Esophagus muscularis mucosa (tissue), 4 donors: ENCODE data around the gene FMN1. TPM values are rescaled to one million over a fixed set of nuclear protein-coding genes. Genes with fewer than 3 reads are reported as not detected.
A peak's percentile ranks its signal among the peaks of the same experiment; 100 is the strongest.

Experiments used
- DNase-seq: peaks from one replicate; pipeline ENCODE4 v3.0.0-alpha.2; 2017; ENCODE audit errors: extremely low spot score
- H3K27ac ChIP-seq, 4 donors: fragments of 200-600 bp; sonication (generic); replicated peaks in 1 of 4; 1 replicate in 3 of 4; 2 replicates in 1 of 4; pipeline ENCODE4 v1.5.1; 2016 to 2019; ENCODE audit warnings: mild to moderate bottlenecking in 1 of 4
- H3K27me3 ChIP-seq, 4 donors: fragments of 200-600 bp; sonication (generic); one replicate each; pipeline versions ENCODE4 v1.5.1 to v1.6.0; 2016 to 2019
- H3K36me3 ChIP-seq, 4 donors: fragments of 200-600 bp; sonication (generic); one replicate each; pipeline ENCODE4 v1.5.1; 2016 to 2019
- H3K4me1 ChIP-seq, 4 donors: fragments of 200-600 bp; sonication (generic); one replicate each; pipeline ENCODE4 v1.5.1; 2016 to 2019
- H3K4me3 ChIP-seq, 4 donors: fragments of 200-600 bp; sonication (generic); 1 replicate in 2 of 4; 2 replicates in 2 of 4; pipeline ENCODE4 v1.5.1; 2016 to 2019; ENCODE audit warnings: mild to moderate bottlenecking in 4 of 4, moderate library complexity in 1 of 4
- H3K9me3 ChIP-seq, 4 donors: fragments of 200-600 bp; sonication (generic); 1 replicate in 3 of 4; 2 replicates in 1 of 4; pipeline ENCODE4 v1.5.1; 2016 to 2019
- EP300 ChIP-seq: sonication (generic); formaldehyde crosslinking; IDR thresholded peaks from one replicate; pipeline ENCODE4 v1.6.1; 2017; ENCODE audit warnings: antibody characterized with exemption
- POLR2A ChIP-seq: fragments of 450-650 bp; IDR thresholded peaks from one replicate; pipeline ENCODE4 v1.6.1; 2017; ENCODE audit warnings: antibody characterized with exemption, moderate library complexity, mild to moderate bottlenecking, low read depth
- POLR2AphosphoS5 ChIP-seq, 2 donors: sonication (generic); formaldehyde crosslinking; IDR thresholded peaks; one replicate each; pipeline ENCODE4 v1.6.1; 2017; ENCODE audit warnings: antibody characterized with exemption in 2 of 2
- whole genome bisulfite sequencing: methylation state at CpG from one replicate; pipeline ENCODE4 v1.1.5; 2018; 5-methylcytosine and 5-hydroxymethylcytosine counted together
- intact Hi-C: fragments of 100-400 bp; cut with DNase I; formaldehyde crosslinking; loops from one replicate; pipeline ENCODE4 v1.15.1; 2023
- total RNA-seq, 4 donors: library from RNA; depleted of rRNA; stranded (reverse); fragments of >200 nt; gene quantifications; one replicate each; pipeline versions ENCODE4 v1.1.0 to v1.2.1, GENCODE V29; 2016
- TF ChIP-seq, protein P1 (sequence below), 3 experiments: fragments of 200-600 bp in 2 of 3; fragments of 450-650 bp in 1 of 3; sonication (generic) in 2 of 3; IDR thresholded peaks; one replicate each; pipeline ENCODE4 v1.5.1; 2017 to 2019; ENCODE audit warnings: antibody characterized with exemption in 3 of 3, mild to moderate bottlenecking in 2 of 3, moderate library complexity in 1 of 3

Gene FMN1
- total RNA-seq, 4 donors from 2014 or later: 4.8 to 12.5 (median 8.6) TPM

- Histone ChIP-seq H3K36me3 (no peaks in the 10 kb centered on the region), H3K9me3 (no peaks in the 10 kb centered on the region), H3K27me3 (no peaks in the 10 kb centered on the region), H3K4me1 (peaks cover 0 to 12% (median 6%) of the 10 kb centered on the region in 4 donors), H3K4me3 (no peak overlapping the region), H3K27ac (no peak overlapping the region)
- TF ChIP-seq EP300 (no peak), POLR2A (no peak), POLR2AphosphoS5 (IDR thresholded peaks at IDR 0.05) (no peak)
- TF ChIP-seq, protein P1, sequence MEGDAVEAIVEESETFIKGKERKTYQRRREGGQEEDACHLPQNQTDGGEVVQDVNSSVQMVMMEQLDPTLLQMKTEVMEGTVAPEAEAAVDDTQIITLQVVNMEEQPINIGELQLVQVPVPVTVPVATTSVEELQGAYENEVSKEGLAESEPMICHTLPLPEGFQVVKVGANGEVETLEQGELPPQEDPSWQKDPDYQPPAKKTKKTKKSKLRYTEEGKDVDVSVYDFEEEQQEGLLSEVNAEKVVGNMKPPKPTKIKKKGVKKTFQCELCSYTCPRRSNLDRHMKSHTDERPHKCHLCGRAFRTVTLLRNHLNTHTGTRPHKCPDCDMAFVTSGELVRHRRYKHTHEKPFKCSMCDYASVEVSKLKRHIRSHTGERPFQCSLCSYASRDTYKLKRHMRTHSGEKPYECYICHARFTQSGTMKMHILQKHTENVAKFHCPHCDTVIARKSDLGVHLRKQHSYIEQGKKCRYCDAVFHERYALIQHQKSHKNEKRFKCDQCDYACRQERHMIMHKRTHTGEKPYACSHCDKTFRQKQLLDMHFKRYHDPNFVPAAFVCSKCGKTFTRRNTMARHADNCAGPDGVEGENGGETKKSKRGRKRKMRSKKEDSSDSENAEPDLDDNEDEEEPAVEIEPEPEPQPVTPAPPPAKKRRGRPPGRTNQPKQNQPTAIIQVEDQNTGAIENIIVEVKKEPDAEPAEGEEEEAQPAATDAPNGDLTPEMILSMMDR (IDR thresholded peaks at IDR 0.05): no peak
- peak; percentile 70 for DNase-seq
- WGBS: 95% methylated on average over 1 of the region's 1 CpG
- intact Hi-C loops: loop anchor here (5.0 kb wide), 1 partner anchor 341 kb away; no protein-coding TSS in a partner anchor
These were observed 196.3 kb downstream of the FMN1 start for GRCh38 chr15:32998182-32998581.

DNA sequence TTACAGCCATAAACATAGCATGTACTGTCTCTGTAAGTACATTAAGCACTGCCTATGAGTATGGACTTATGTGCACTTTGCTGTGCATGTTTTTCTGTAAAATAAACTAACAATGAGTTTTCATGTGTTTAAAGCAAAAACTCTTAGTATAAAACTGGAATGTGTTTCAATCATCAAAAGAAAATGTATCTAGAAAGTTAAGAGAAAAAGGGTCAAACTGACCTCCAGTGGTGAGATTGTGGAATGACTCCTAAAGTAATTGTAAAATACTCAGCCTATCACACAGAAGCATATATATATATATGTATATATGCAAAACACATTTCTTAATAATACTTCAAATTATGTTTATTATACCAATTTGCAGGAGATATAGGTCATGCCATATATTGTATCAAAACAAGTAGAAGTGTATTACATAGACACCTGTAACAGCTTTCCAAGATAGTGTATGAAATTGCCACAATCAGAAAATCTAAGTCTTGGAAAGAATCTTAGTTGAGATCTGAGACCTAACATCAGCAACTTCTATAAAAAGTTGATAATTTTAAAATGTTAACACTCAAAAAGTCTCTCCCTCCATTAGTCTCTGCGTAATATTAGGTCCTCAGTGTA is 199.6 kb downstream of the FMN1 start:
- 100% methylated on average over 1 of the region's 1 CpG for WGBS
- H3K36me3 ChIP-seq: no peaks in the 10 kb centered on the region
- DNase-seq: no peak
- intact Hi-C loops: loop anchor here (5.0 kb wide), 3 partner anchors 148 to 338 kb away; no protein-coding TSS in a partner anchor
- no peak overlapping the region for H3K27ac ChIP-seq
- H3K9me3 ChIP-seq: no peaks in the 10 kb centered on the region
- H3K27me3 ChIP-seq: no peaks in the 10 kb centered on the region
- TF ChIP-seq, protein P1 (IDR thresholded peaks at IDR 0.05): peak; percentile 69 to 75 (median 72)
- no peak for TF ChIP-seq POLR2AphosphoS5 (IDR thresholded peaks at IDR 0.05)
- peaks cover 0 to 31% (median 17%) of the 10 kb centered on the region in 4 donors for H3K4me1 ChIP-seq
- H3K4me3 ChIP-seq: no peak overlapping the region

GRCh38 chr15:32993285-32993684 is 201.2 kb downstream of the FMN1 start:
- TF ChIP-seq POLR2AphosphoS5 (IDR thresholded peaks at IDR 0.05): no peak
- TF ChIP-seq, protein P1 (IDR thresholded peaks at IDR 0.05): peak in 2 of 3 experiments; percentile 11 to 42
- H3K27ac ChIP-seq: no peak overlapping the region
- peaks cover 0 to 33% (median 18%) of the 10 kb centered on the region in 4 donors for H3K4me1 ChIP-seq
- H3K4me3 ChIP-seq: no peak overlapping the region
- H3K27me3 ChIP-seq: no peaks in the 10 kb centered on the region
- intact Hi-C loops: loop anchor here (5.0 kb wide), 2 partner anchors 146 to 326 kb away; no protein-coding TSS in a partner anchor
- no peaks in the 10 kb centered on the region for H3K9me3 ChIP-seq
- DNase-seq: no peak
- no peaks in the 10 kb centered on the region for H3K36me3 ChIP-seq

DNA sequence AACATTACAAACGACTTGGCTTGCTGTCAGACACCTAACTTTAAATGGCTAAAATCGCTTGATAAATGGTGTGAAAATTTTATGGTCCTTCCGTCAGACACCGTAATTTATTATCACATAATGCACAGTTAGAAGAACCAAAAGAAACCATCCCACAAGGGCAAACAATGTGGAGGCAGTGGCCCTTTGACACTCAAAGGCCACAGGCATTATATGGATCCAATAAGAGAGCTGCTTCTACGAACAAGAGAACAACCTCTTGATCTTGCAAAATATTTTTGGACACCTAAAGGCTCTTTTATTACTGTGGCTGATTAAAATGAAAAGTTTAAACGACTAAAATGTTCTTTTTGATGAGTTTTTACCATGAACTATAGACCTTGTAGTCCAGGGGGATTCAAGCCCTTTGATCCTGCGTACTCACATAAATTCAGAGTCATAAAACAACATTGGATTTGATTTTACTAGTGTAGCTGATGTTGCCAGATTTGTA is 202.8 kb downstream of the FMN1 start:
- Histone ChIP-seq H3K36me3 (no peaks in the 10 kb centered on the region), H3K4me1 (peaks cover 0 to 42% (median 32%) of the 10 kb centered on the region in 4 donors), H3K27me3 (no peaks in the 10 kb centered on the region), H3K27ac (no peak overlapping the region), H3K9me3 (no peaks in the 10 kb centered on the region), H3K4me3 (no peak overlapping the region)
- intact Hi-C loops: loop anchor here (5.0 kb wide), 2 partner anchors 144 to 324 kb away; no protein-coding TSS in a partner anchor
- DNase-seq: no peak
- WGBS: 49% methylated on average over 7 of the region's 7 CpGs
- TF ChIP-seq EP300 (no peak), POLR2AphosphoS5 (IDR thresholded peaks at IDR 0.05) (no peak), POLR2A (no peak)
- TF ChIP-seq, protein P1 (IDR thresholded peaks at IDR 0.05): no peak

GRCh38 chr15:32990071-32990470 is 204.4 kb downstream of the FMN1 start:
- peaks cover 0 to 54% (median 39%) of the 10 kb centered on the region in 4 donors for H3K4me1 ChIP-seq
- WGBS: 84% methylated on average over 4 of the region's 4 CpGs
- no peaks in the 10 kb centered on the region for H3K27me3 ChIP-seq
- H3K9me3 ChIP-seq: no peaks in the 10 kb centered on the region
- H3K27ac ChIP-seq: no peak overlapping the region
- intact Hi-C loops: loop anchor here (5.0 kb wide), 2 partner anchors 143 to 323 kb away; no protein-coding TSS in a partner anchor
- no peak overlapping the region for H3K4me3 ChIP-seq
- DNase-seq: no peak
- no peaks in the 10 kb centered on the region for H3K36me3 ChIP-seq
- TF ChIP-seq EP300 (no peak), POLR2AphosphoS5 (IDR thresholded peaks at IDR 0.05) (no peak)
- TF ChIP-seq, protein P1 (IDR thresholded peaks at IDR 0.05): no peak
